ENCODE data around the gene RASD2. TPM values are rescaled to one million over a fixed set of nuclear protein-coding genes. Genes with fewer than 3 reads are reported as not detected.

The RASD2 gene
- total and polyA plus RNA-seq, 2 donors (not counting 1 experiment from before 2014, with no cell fraction given): 0.07 TPM; not detected in 1

- no peak overlapping the region for H3K4me3 Mint-ChIP-seq
- no peaks in the 10 kb centered on the region for H3K4me1 Mint-ChIP-seq
- H4K20me1 ChIP-seq (ENCODE audit: control insufficient read depth, insufficient read depth, low read length, poor library complexity, severe bottlenecking): no peaks in the 10 kb centered on the region
- H3K9ac ChIP-seq (ENCODE audit: low read length): no peak overlapping the region
- H3K9me3 ChIP-seq (ENCODE audit: control extremely low read depth in 1 of 3, control insufficient read depth in 2 of 3, insufficient read depth in 1 of 3, low read length in 2 of 3): peaks cover 0 to 3% (median 0%) of the 10 kb centered on the region in 3 donors
- H3K9me3 Mint-ChIP-seq (ENCODE audit: insufficient read depth): no peaks in the 10 kb centered on the region
- H3K27me3 Mint-ChIP-seq: peaks cover 56% of the 10 kb centered on the region
- WGBS (ENCODE audit: insufficient coverage): 95% methylated on average over 7 of the region's 8 CpGs
- ATAC-seq (ENCODE audit: low read depth) (no peak), DNase-seq (no peak)
- ChIA-PET CTCF (no interaction called here), POLR2A (no interaction called here)
- no peak overlapping the region for H3K27ac ChIP-seq (ENCODE audit: low read length in 2 of 2)
- no peaks in the 10 kb centered on the region for H3K4me1 ChIP-seq (ENCODE audit: control insufficient read depth in 2 of 2, insufficient read depth in 2 of 2, low read length in 2 of 2)
- peaks cover 0 to 35% (median 8%) of the 10 kb centered on the region in 4 experiments for H3K27me3 ChIP-seq (replicated peaks in 1 of 4; ENCODE audit: control extremely low read depth in 1 of 4, control insufficient read depth in 3 of 4, insufficient read depth in 4 of 4, low read length in 3 of 4)
- no peak overlapping the region for H2AFZ ChIP-seq (ENCODE audit: insufficient read depth, low read depth, low read length, poor library complexity, severe bottlenecking)
- no peak overlapping the region for H3K4me3 ChIP-seq (ENCODE audit: control extremely low read depth in 1 of 5, extremely low read depth in 1 of 5, insufficient read depth in 1 of 5, low read depth in 2 of 5, low read length in 4 of 5)
- no peak overlapping the region for H3K4me2 ChIP-seq (replicated peaks; ENCODE audit: low read depth, low read length, poor library complexity, severe bottlenecking)
- H3K36me3 ChIP-seq (replicated peaks in 1 of 2; ENCODE audit: control extremely low read depth in 1 of 2, control insufficient read depth in 1 of 2, extremely low read depth in 1 of 2, insufficient read depth in 2 of 2, low read length in 1 of 2): no peaks in the 10 kb centered on the region
- H3K27ac Mint-ChIP-seq: no peak overlapping the region
- no peak for TF ChIP-seq EZH2 (IDR thresholded peaks at IDR 0.05; ENCODE audit: borderline replicate concordance, insufficient read depth, low read depth, low read length, poor library complexity, severe bottlenecking)
- TF ChIP-seq CTCF (IDR thresholded peaks at IDR 0.05): no peak
- H3K79me2 ChIP-seq (ENCODE audit: control insufficient read depth, insufficient read depth, low read length): no peaks in the 10 kb centered on the region
- intact Hi-C loops (cut with micrococcal nuclease): no loop called here
Observed at GRCh38 chr22:35517769-35518530, 22.7 kb upstream of the RASD2 start.

- H3K79me2 ChIP-seq (ENCODE audit: control insufficient read depth, insufficient read depth, low read length): no peaks in the 10 kb centered on the region
- Mint-ChIP-seq H3K4me1 (no peaks in the 10 kb centered on the region), H3K27me3 (peaks cover 57% of the 10 kb centered on the region), H3K9me3 (ENCODE audit: insufficient read depth) (no peaks in the 10 kb centered on the region), H3K4me3 (no peak overlapping the region), H3K27ac (no peak overlapping the region)
- ChIA-PET CTCF (no interaction called here), POLR2A (no interaction called here)
- ATAC-seq (ENCODE audit: low read depth) (no peak), DNase-seq (no peak)
- H2AFZ ChIP-seq (ENCODE audit: insufficient read depth, low read depth, low read length, poor library complexity, severe bottlenecking): no peak overlapping the region
- H3K27me3 ChIP-seq (replicated peaks in 1 of 4; ENCODE audit: control extremely low read depth in 1 of 4, control insufficient read depth in 3 of 4, insufficient read depth in 4 of 4, low read length in 3 of 4): peaks cover 0 to 39% (median 8%) of the 10 kb centered on the region in 4 experiments
- no peak overlapping the region for H3K4me2 ChIP-seq (replicated peaks; ENCODE audit: low read depth, low read length, poor library complexity, severe bottlenecking)
- H3K36me3 ChIP-seq (replicated peaks in 1 of 2; ENCODE audit: control extremely low read depth in 1 of 2, control insufficient read depth in 1 of 2, extremely low read depth in 1 of 2, insufficient read depth in 2 of 2, low read length in 1 of 2): no peaks in the 10 kb centered on the region
- WGBS (ENCODE audit: insufficient coverage): 92% methylated on average over 7 of the region's 7 CpGs
- H4K20me1 ChIP-seq (ENCODE audit: control insufficient read depth, insufficient read depth, low read length, poor library complexity, severe bottlenecking): no peaks in the 10 kb centered on the region
- H3K9me3 ChIP-seq (ENCODE audit: control extremely low read depth in 1 of 3, control insufficient read depth in 2 of 3, insufficient read depth in 1 of 3, low read length in 2 of 3): peaks cover 0 to 3% (median 0%) of the 10 kb centered on the region in 3 donors
- H3K27ac ChIP-seq (ENCODE audit: low read length in 2 of 2): no peak overlapping the region
- H3K9ac ChIP-seq (ENCODE audit: low read length): no peak overlapping the region
- no peak overlapping the region for H3K4me3 ChIP-seq (ENCODE audit: control extremely low read depth in 1 of 5, extremely low read depth in 1 of 5, insufficient read depth in 1 of 5, low read depth in 2 of 5, low read length in 4 of 5)
- no peak for TF ChIP-seq EZH2 (IDR thresholded peaks at IDR 0.05; ENCODE audit: borderline replicate concordance, insufficient read depth, low read depth, low read length, poor library complexity, severe bottlenecking)
- no peak for TF ChIP-seq CTCF (IDR thresholded peaks at IDR 0.05)
- no peaks in the 10 kb centered on the region for H3K4me1 ChIP-seq (ENCODE audit: control insufficient read depth in 2 of 2, insufficient read depth in 2 of 2, low read length in 2 of 2)
- intact Hi-C loops (cut with micrococcal nuclease): no loop called here
Observed at GRCh38 chr22:35518811-35519210, 21.8 kb upstream of the RASD2 start.

Data from B cell (primary cell).